Transverse colon (tissue), 3 donors: Measurements from ENCODE around the gene PLGLB1.
"Not testable (repeated sequence)": the region's sequence is repeated elsewhere in the genome, so short reads cannot be mapped to it uniquely, and the experiment has no call there.

Experiments used
- POLR2A ChIP-seq: fragments of 450-650 bp; IDR thresholded peaks from one replicate; pipeline ENCODE4 v1.6.1; 2016; ENCODE audit warnings: antibody characterized with exemption, mild to moderate bottlenecking, moderate library complexity
- TF ChIP-seq, protein P1 (sequence below), 5 experiments: fragments of 200-600 bp in 3 of 5; fragments of 450-650 bp in 2 of 5; sonication (generic) in 3 of 5; IDR thresholded peaks; 1 replicate in 2 of 5; 2 replicates in 3 of 5; pipeline ENCODE4 v1.5.1; 2016 to 2017; ENCODE audit warnings: antibody characterized with exemption in 5 of 5, inconsistent platforms in 3 of 5, mild to moderate bottlenecking in 2 of 5, moderate library complexity in 1 of 5

DNA sequence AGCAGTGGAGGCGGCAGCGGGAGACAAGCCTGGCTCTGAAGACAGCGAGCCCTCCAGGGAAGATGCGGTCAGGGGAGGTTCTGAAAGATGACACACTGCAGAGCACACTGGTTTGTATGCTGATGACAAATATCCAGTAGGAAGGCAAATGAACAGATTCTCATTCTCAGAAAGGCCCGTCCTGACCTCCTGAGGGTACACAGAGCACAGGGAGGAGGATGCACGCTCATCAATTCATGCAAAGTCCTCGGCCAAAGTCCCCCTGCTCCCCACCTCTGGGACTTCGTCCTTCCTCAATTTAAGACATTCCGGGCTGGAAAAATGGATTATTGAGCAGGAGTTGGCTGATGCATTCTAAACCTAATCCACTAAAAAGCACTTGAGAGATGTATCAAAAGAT lies 2.6 kb downstream of the PLGLB1 start:
- TF ChIP-seq, protein P1, sequence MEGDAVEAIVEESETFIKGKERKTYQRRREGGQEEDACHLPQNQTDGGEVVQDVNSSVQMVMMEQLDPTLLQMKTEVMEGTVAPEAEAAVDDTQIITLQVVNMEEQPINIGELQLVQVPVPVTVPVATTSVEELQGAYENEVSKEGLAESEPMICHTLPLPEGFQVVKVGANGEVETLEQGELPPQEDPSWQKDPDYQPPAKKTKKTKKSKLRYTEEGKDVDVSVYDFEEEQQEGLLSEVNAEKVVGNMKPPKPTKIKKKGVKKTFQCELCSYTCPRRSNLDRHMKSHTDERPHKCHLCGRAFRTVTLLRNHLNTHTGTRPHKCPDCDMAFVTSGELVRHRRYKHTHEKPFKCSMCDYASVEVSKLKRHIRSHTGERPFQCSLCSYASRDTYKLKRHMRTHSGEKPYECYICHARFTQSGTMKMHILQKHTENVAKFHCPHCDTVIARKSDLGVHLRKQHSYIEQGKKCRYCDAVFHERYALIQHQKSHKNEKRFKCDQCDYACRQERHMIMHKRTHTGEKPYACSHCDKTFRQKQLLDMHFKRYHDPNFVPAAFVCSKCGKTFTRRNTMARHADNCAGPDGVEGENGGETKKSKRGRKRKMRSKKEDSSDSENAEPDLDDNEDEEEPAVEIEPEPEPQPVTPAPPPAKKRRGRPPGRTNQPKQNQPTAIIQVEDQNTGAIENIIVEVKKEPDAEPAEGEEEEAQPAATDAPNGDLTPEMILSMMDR (IDR thresholded peaks at IDR 0.05) = not testable (repeated sequence)
- TF ChIP-seq POLR2A = not testable (repeated sequence)
